HG03432 (cell line): Measurements from ENCODE around the gene CEP170B.
"Not testable (repeated sequence)": the region's sequence is repeated elsewhere in the genome, so short reads cannot be mapped to it uniquely, and the experiment has no call there.

ENCODE experiments used
- ATAC-seq: cut with Tn5 transposase; IDR thresholded peaks from one replicate; pipeline ENCODE4 v1.9.1; 2021; ENCODE audit warnings: mild to moderate bottlenecking, moderate library complexity; ENCODE audit not compliant: unreplicated experiment

The CEP170B gene

GRCh38 chr14:104903990-104904389, 38.9 kb downstream of the CEP170B start:
- no peak for ATAC-seq

GRCh38 chr14:104904650-104905578, 39.8 kb downstream of the CEP170B start:
- not testable (repeated sequence) for ATAC-seq

- ATAC-seq = not testable (repeated sequence)
Measured at GRCh38 chr14:104905579-104905933, 40.5 kb downstream of the CEP170B start.

- ATAC-seq = no peak
Measured at GRCh38 chr14:104908303-104908702, 43.2 kb downstream of the CEP170B start.

GRCh38 chr14:104912053-104912452, 47.0 kb downstream of the CEP170B start:
- ATAC-seq = no peak

- ATAC-seq = no peak
Measured at GRCh38 chr14:104913435-104913834, 48.4 kb downstream of the CEP170B start.

- no peak for ATAC-seq
Measured at GRCh38 chr14:104917116-104917515, 52.0 kb downstream of the CEP170B start.

- no peak for ATAC-seq
Measured at GRCh38 chr14:104917993-104918392, 52.9 kb downstream of the CEP170B start.

- not testable (repeated sequence) for ATAC-seq
Measured at GRCh38 chr14:104919152-104919992, 54.3 kb downstream of the CEP170B start.

- no peak for ATAC-seq
Measured at GRCh38 chr14:104919993-104920315, 54.9 kb downstream of the CEP170B start.

GRCh38 chr14:104923640-104924420, 58.8 kb downstream of the CEP170B start:
- ATAC-seq = no peak

- ATAC-seq = no peak
Measured at GRCh38 chr14:104924421-104925213, 59.5 kb downstream of the CEP170B start, which contains the start of gene PLD4. TSS of gene PLD4 (plus strand) at chr14:104924879. CDS start at chr14:104927141, 2,262 bp downstream.

- no peak for ATAC-seq
Measured at GRCh38 chr14:104925214-104925854, 60.3 kb downstream of the CEP170B start.

- ATAC-seq = peak; percentile 2
Measured at GRCh38 chr14:104925855-104926609, 61.0 kb downstream of the CEP170B start.

GRCh38 chr14:104926619-104927431, 61.8 kb downstream of the CEP170B start:
- ATAC-seq = peak; percentile 75

GRCh38 chr14:104927432-104927816, 62.4 kb downstream of the CEP170B start:
- ATAC-seq = no peak

- ATAC-seq = no peak
Measured at GRCh38 chr14:104927901-104928300, 62.8 kb downstream of the CEP170B start.
